Stimulated activated CD4-positive, alpha-beta T cell treated with anti-CD3 and anti-CD28 coated beads, TNF-alpha, amount 100 ng/mL, for 24 hours (primary cell): ENCODE results near the gene S100A13.
"Not testable (repeated sequence)": the region's sequence is repeated elsewhere in the genome, so short reads cannot be mapped to it uniquely, and the experiment has no call there.

Source experiments
- DNase-seq, 3 experiments: peaks; one replicate each; pipeline ENCODE4 v3.0.0-alpha.2; 2020; ENCODE audit warnings: low read depth in 3 of 3

The S100A13 gene

GRCh38 chr1:153606194-153606593 lies 21.1 kb downstream of the S100A13 start:
- no peak for DNase-seq

GRCh38 chr1:153602749-153603148 lies 24.6 kb downstream of the S100A13 start:
- no peak for DNase-seq

- DNase-seq: no peak
Measured at GRCh38 chr1:153599847-153600246, 27.5 kb downstream of the S100A13 start.

- no peak for DNase-seq
Measured at GRCh38 chr1:153598309-153599172, 28.8 kb downstream of the S100A13 start.

- no peak for DNase-seq
Measured at GRCh38 chr1:153597206-153597605, 30.1 kb downstream of the S100A13 start.

GRCh38 chr1:153592748-153593147 lies 34.6 kb downstream of the S100A13 start:
- DNase-seq: no peak

GRCh38 chr1:153588482-153588881 lies 38.8 kb downstream of the S100A13 start:
- DNase-seq: no peak

GRCh38 chr1:153588033-153588432 lies 39.3 kb downstream of the S100A13 start:
- not testable (repeated sequence) for DNase-seq

GRCh38 chr1:153587314-153587713 lies 40.0 kb downstream of the S100A13 start:
- DNase-seq: no peak

- DNase-seq: no peak
Measured at GRCh38 chr1:153586347-153586746, 41.0 kb downstream of the S100A13 start.

GRCh38 chr1:153585006-153585405 lies 42.3 kb downstream of the S100A13 start:
- no peak for DNase-seq

GRCh38 chr1:153583976-153584375 lies 43.3 kb downstream of the S100A13 start:
- DNase-seq: no peak

GRCh38 chr1:153583514-153583913 lies 43.8 kb downstream of the S100A13 start:
- not testable (repeated sequence) for DNase-seq

- DNase-seq: not testable (repeated sequence)
Measured at GRCh38 chr1:153582836-153583235, 44.5 kb downstream of the S100A13 start.

- DNase-seq: no peak
Measured at GRCh38 chr1:153578936-153579335, 48.4 kb downstream of the S100A13 start.

GRCh38 chr1:153578490-153578889 lies 48.8 kb downstream of the S100A13 start:
- no peak for DNase-seq

- no peak for DNase-seq
Measured at GRCh38 chr1:153577624-153578051, 49.7 kb downstream of the S100A13 start.

GRCh38 chr1:153577138-153577537 lies 50.2 kb downstream of the S100A13 start:
- no peak for DNase-seq

GRCh38 chr1:153575497-153575896 lies 51.8 kb downstream of the S100A13 start:
- not testable (repeated sequence) for DNase-seq

- not testable (repeated sequence) for DNase-seq
Measured at GRCh38 chr1:153575081-153575491, 52.2 kb downstream of the S100A13 start.

GRCh38 chr1:153573351-153573750 lies 54.0 kb downstream of the S100A13 start:
- no peak for DNase-seq

- DNase-seq: peak; percentile 22 to 63 (median 27)
Measured at GRCh38 chr1:153572569-153573015, 54.7 kb downstream of the S100A13 start.

GRCh38 chr1:153571706-153572105 lies 55.6 kb downstream of the S100A13 start:
- no peak for DNase-seq
